ENCODE data around the gene ZNF385B.

Gene ZNF385B

GRCh38 chr2:179818546-179818945 lies 42.9 kb downstream of the ZNF385B start:
- no peak for TF ChIP-seq CTCF (conservative IDR thresholded peaks at IDR 0.05)
- no peak overlapping the region for H3K27ac ChIP-seq

GRCh38 chr2:179817181-179817841 lies 44.1 kb downstream of the ZNF385B start:
- TF ChIP-seq CTCF (conservative IDR thresholded peaks at IDR 0.05), result no peak
- H3K27ac ChIP-seq, result no peak overlapping the region

GRCh38 chr2:179814050-179814449 lies 47.4 kb downstream of the ZNF385B start:
- no peak overlapping the region for H3K27ac ChIP-seq
- TF ChIP-seq CTCF (conservative IDR thresholded peaks at IDR 0.05), result no peak

GRCh38 chr2:179812501-179812900 lies 48.9 kb downstream of the ZNF385B start:
- no peak overlapping the region for H3K27ac ChIP-seq
- TF ChIP-seq CTCF (conservative IDR thresholded peaks at IDR 0.05), result no peak

- TF ChIP-seq CTCF (conservative IDR thresholded peaks at IDR 0.05), result no peak
- H3K27ac ChIP-seq, result no peak overlapping the region
Measured at GRCh38 chr2:179811042-179811441, 50.4 kb downstream of the ZNF385B start.

GRCh38 chr2:179809606-179810005 lies 51.8 kb downstream of the ZNF385B start:
- no peak overlapping the region for H3K27ac ChIP-seq

GRCh38 chr2:179805001-179805400 lies 56.4 kb downstream of the ZNF385B start:
- H3K27ac ChIP-seq, result no peak overlapping the region
- TF ChIP-seq CTCF (conservative IDR thresholded peaks at IDR 0.05), result no peak

More at GRCh38 chr2:179809606-179810005, 51.8 kb downstream of the ZNF385B start:
- no peak for TF ChIP-seq CTCF (conservative IDR thresholded peaks at IDR 0.05)

All from VCaP (cell line).